Parathyroid adenoma (tissue), 2 donors: ENCODE results near the gene MMUT.
"Not testable (repeated sequence)": the region's sequence is repeated elsewhere in the genome, so short reads cannot be mapped to it uniquely, and the experiment has no call there.

Experiments
- H2AFZ ChIP-seq: fragments of 300-600 bp; sonication (generic); one replicate; pipeline ENCODE4 v1.7.0; 2017; ENCODE audit warnings: antibody characterized with exemption, mild to moderate bottlenecking
- H3K27ac ChIP-seq: fragments of 300-600 bp; sonication (generic); one replicate; pipeline ENCODE4 v1.7.0; 2017
- H3K27me3 ChIP-seq: fragments of 300-600 bp; sonication (generic); one replicate; pipeline ENCODE4 v1.7.0; 2017; ENCODE audit warnings: low read length; ENCODE audit not compliant: control insufficient read depth, insufficient read depth
- H3K36me3 ChIP-seq: fragments of 300-600 bp; sonication (generic); one replicate; pipeline ENCODE4 v1.7.0; 2017; ENCODE audit warnings: low read length; ENCODE audit not compliant: control insufficient read depth, insufficient read depth
- H3K4me1 ChIP-seq: fragments of 300-600 bp; sonication (generic); one replicate; pipeline ENCODE4 v1.7.0; 2017; ENCODE audit warnings: control low read depth
- H3K4me2 ChIP-seq: fragments of 300-600 bp; sonication (generic); one replicate; pipeline ENCODE4 v1.7.0; 2017; ENCODE audit warnings: low read length
- H3K4me3 ChIP-seq: fragments of 300-600 bp; sonication (generic); one replicate; pipeline ENCODE4 v1.7.0; 2017; ENCODE audit warnings: low read depth, low read length
- H3K79me2 ChIP-seq: fragments of 300-600 bp; sonication (generic); one replicate; pipeline ENCODE4 v1.7.0; 2017; ENCODE audit warnings: control low read depth
- H3K9ac ChIP-seq: fragments of 300-600 bp; sonication (generic); one replicate; pipeline ENCODE4 v1.7.0; 2017; ENCODE audit warnings: mild to moderate bottlenecking
- H3K9me3 ChIP-seq: fragments of 300-600 bp; sonication (generic); one replicate; pipeline ENCODE4 v1.7.0; 2017; ENCODE audit warnings: low read length; ENCODE audit not compliant: control insufficient read depth
- TF ChIP-seq, protein P1 (sequence below): fragments of 300-600 bp; sonication (generic); IDR thresholded peaks from one replicate; pipeline ENCODE4 v1.7.0; 2017; ENCODE audit warnings: antibody characterized with exemption, mild to moderate bottlenecking
- donor health status: primary hyperparathyroidism.

Gene MMUT

DNA sequence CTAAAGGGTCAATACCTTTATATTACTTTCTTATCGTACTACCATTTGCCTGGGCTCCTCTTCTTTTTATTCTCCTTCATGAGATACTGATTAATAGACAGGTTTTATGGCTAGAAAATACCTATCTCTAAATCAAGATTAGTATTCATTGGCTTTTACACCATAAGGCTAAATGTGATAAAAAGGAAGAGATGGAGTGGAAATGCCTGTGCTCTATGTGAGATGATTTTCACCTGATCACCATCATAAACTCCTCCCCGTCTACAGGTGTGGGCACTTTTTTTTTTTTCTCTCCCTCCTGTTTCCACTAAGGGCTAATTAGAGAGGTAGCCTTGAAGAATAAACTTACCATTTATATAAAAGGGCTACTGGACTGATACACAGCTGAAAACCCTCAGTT is 36.6 kb upstream of the MMUT start, which contains the start of gene GLYATL3:
Gene GLYATL3 (plus strand): TSS at position 301 of the 400 bp plus-strand sequence. CDS start 12,068 bp downstream, outside the sequence.
- Histone ChIP-seq H3K4me2 (no peak within 1 kb of the TSS), H3K4me3 (no peak within 1 kb of the TSS), H3K4me1 (no peaks in the 10 kb centered on the region), H3K9ac (no peak within 1 kb of the TSS), H3K9me3 (no peaks in the 10 kb centered on the region), H3K27ac (no peak within 1 kb of the TSS), H3K27me3 (no peaks in the 10 kb centered on the region), H3K36me3 (no peaks in the 10 kb centered on the region), H3K79me2 (no peaks in the 10 kb centered on the region), H2AFZ (no peak within 1 kb of the TSS)
- TF ChIP-seq, protein P1, sequence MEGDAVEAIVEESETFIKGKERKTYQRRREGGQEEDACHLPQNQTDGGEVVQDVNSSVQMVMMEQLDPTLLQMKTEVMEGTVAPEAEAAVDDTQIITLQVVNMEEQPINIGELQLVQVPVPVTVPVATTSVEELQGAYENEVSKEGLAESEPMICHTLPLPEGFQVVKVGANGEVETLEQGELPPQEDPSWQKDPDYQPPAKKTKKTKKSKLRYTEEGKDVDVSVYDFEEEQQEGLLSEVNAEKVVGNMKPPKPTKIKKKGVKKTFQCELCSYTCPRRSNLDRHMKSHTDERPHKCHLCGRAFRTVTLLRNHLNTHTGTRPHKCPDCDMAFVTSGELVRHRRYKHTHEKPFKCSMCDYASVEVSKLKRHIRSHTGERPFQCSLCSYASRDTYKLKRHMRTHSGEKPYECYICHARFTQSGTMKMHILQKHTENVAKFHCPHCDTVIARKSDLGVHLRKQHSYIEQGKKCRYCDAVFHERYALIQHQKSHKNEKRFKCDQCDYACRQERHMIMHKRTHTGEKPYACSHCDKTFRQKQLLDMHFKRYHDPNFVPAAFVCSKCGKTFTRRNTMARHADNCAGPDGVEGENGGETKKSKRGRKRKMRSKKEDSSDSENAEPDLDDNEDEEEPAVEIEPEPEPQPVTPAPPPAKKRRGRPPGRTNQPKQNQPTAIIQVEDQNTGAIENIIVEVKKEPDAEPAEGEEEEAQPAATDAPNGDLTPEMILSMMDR: no peak

DNA sequence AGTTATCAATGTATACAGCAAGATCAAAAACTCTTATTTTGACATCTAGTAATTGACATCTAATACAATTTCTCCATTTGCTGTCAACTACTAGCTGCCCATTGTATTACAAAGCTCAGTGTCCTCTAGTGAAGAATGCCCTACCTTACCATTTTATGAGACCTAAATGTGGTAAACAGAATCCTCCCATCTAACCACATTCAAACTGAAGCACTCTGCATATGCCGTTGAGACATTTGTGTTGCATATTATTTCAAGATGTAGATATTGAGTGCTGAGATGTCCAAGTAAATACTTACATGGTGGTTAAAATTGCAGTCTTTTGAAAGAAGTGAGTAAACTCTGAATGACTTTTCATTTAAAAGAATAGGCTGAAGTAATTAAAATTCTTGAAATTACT is 36.1 kb upstream of the MMUT start:
- Histone ChIP-seq H3K27me3 (no peaks in the 10 kb centered on the region), H3K4me2 (no peak overlapping the region), H3K4me3 (no peak overlapping the region), H3K36me3 (no peaks in the 10 kb centered on the region), H3K27ac (no peak overlapping the region), H3K9ac (no peak overlapping the region), H3K9me3 (no peaks in the 10 kb centered on the region), H3K79me2 (no peaks in the 10 kb centered on the region), H2AFZ (no peak overlapping the region), H3K4me1 (no peaks in the 10 kb centered on the region)
- TF ChIP-seq, protein P1: no peak

DNA sequence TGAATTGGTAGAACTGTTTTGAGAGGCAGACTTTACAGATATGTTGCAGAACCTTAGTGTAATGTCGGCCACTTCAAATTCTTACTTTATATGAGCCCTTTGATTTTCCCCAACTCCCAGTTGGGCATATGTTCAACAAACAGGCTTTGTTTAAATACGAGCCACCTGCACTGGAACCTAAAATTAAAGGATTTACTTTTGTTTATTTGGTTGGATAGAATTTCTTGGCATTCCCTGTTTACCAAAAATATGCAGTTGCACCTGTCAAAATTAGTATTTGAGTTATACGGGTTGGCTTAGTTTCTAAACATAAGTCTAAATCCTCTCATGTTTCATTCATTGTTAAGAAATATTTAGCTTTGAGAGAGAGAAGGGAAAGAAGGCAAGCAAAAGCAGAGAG is 34.3 kb upstream of the MMUT start:
- TF ChIP-seq, protein P1: no peak
- Histone ChIP-seq H3K4me2 (no peak overlapping the region), H3K9me3 (no peaks in the 10 kb centered on the region), H3K27ac (no peak overlapping the region), H3K36me3 (no peaks in the 10 kb centered on the region), H3K27me3 (no peaks in the 10 kb centered on the region), H3K79me2 (no peaks in the 10 kb centered on the region), H2AFZ (no peak overlapping the region), H3K4me1 (no peaks in the 10 kb centered on the region), H3K4me3 (no peak overlapping the region), H3K9ac (no peak overlapping the region)

DNA sequence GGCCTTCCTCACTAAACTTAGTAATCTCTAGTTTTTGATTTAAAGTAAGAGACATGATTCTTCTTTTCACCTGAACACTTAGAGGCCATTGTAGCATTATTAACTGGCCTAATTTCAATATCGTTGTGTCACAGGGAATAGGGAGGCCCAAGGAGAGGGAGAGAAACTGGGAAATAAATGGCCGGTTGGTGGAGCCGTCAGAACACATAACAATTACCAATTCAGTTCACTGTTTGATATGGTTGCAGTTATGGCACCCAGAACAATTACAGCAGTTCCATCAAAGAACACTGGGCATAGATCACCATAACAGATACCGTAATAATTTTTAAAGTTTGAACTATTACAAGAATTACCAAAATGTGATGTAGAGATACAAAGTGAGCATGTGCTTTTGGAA is 27.6 kb upstream of the MMUT start:
- Histone ChIP-seq H3K4me3 (no peak overlapping the region), H3K27ac (no peak overlapping the region), H3K79me2 (no peaks in the 10 kb centered on the region), H2AFZ (no peak overlapping the region), H3K4me2 (no peak overlapping the region), H3K9me3 (no peaks in the 10 kb centered on the region), H3K36me3 (no peaks in the 10 kb centered on the region), H3K4me1 (no peaks in the 10 kb centered on the region), H3K27me3 (no peaks in the 10 kb centered on the region), H3K9ac (no peak overlapping the region)
- TF ChIP-seq, protein P1: no peak

GRCh38 chr6:49483380-49483779 is 20.3 kb upstream of the MMUT start:
- not testable (repeated sequence) for H3K9me3 ChIP-seq, H3K79me2 ChIP-seq, H3K4me2 ChIP-seq, H2AFZ ChIP-seq, H3K9ac ChIP-seq, H3K4me3 ChIP-seq, H3K27me3 ChIP-seq, H3K4me1 ChIP-seq, H3K27ac ChIP-seq, H3K36me3 ChIP-seq

GRCh38 chr6:49481846-49482245 is 18.8 kb upstream of the MMUT start:
- not testable (repeated sequence) for H3K36me3 ChIP-seq, H3K4me2 ChIP-seq, H3K9me3 ChIP-seq, H3K4me3 ChIP-seq, H3K9ac ChIP-seq, H3K79me2 ChIP-seq, H3K27ac ChIP-seq, H3K27me3 ChIP-seq, H2AFZ ChIP-seq, H3K4me1 ChIP-seq
